Measurements from ENCODE around the gene CXCR3.

Gene CXCR3

GRCh38 chrX:71634366-71634765 is 16.1 kb upstream of the CXCR3 start:
- peaks cover 8% of the 10 kb centered on the region for H3K4me1 ChIP-seq (ENCODE audit: insufficient read depth, low read length)
- peaks cover 0 to 4% of the 10 kb centered on the region in 2 donors for H3K27me3 ChIP-seq (ENCODE audit: control insufficient read depth in 1 of 2, insufficient read depth in 2 of 2, low read length in 2 of 2)
- no peak overlapping the region for H3K9ac ChIP-seq (ENCODE audit: low read length)
- no peak overlapping the region for H3K4me3 ChIP-seq (ENCODE audit: low read depth in 1 of 2, low read length in 2 of 2)
- no peak overlapping the region for H3K27ac ChIP-seq (ENCODE audit: low read depth, low read length)
- H3K9me3 ChIP-seq (ENCODE audit: low read length): no peaks in the 10 kb centered on the region
- H3K36me3 ChIP-seq (ENCODE audit: insufficient read depth, low read length): no peaks in the 10 kb centered on the region

GRCh38 chrX:71632923-71633657 is 14.8 kb upstream of the CXCR3 start:
- Histone ChIP-seq H3K36me3 (ENCODE audit: insufficient read depth, low read length) (no peaks in the 10 kb centered on the region), H3K4me3 (ENCODE audit: low read depth in 1 of 2, low read length in 2 of 2) (no peak overlapping the region), H3K27me3 (ENCODE audit: control insufficient read depth in 1 of 2, insufficient read depth in 2 of 2, low read length in 2 of 2) (no peaks in the 10 kb centered on the region), H3K9ac (ENCODE audit: low read length) (no peak overlapping the region), H3K9me3 (ENCODE audit: low read length) (no peaks in the 10 kb centered on the region), H3K4me1 (ENCODE audit: insufficient read depth, low read length) (peaks cover 8% of the 10 kb centered on the region), H3K27ac (ENCODE audit: low read depth, low read length) (no peak overlapping the region)

GRCh38 chrX:71629467-71629866 is 11.2 kb upstream of the CXCR3 start:
- H3K27ac ChIP-seq (ENCODE audit: low read depth, low read length): no peak overlapping the region
- H3K27me3 ChIP-seq (ENCODE audit: control insufficient read depth in 1 of 2, insufficient read depth in 2 of 2, low read length in 2 of 2): no peaks in the 10 kb centered on the region
- no peak overlapping the region for H3K9ac ChIP-seq (ENCODE audit: low read length)
- no peaks in the 10 kb centered on the region for H3K36me3 ChIP-seq (ENCODE audit: insufficient read depth, low read length)
- no peaks in the 10 kb centered on the region for H3K9me3 ChIP-seq (ENCODE audit: low read length)
- H3K4me1 ChIP-seq (ENCODE audit: insufficient read depth, low read length): no peaks in the 10 kb centered on the region
- no peak overlapping the region for H3K4me3 ChIP-seq (ENCODE audit: low read depth in 1 of 2, low read length in 2 of 2)

- H3K9ac ChIP-seq (ENCODE audit: low read length): no peak overlapping the region
- peaks cover 7% of the 10 kb centered on the region for H3K4me1 ChIP-seq (ENCODE audit: insufficient read depth, low read length)
- H3K27me3 ChIP-seq (ENCODE audit: control insufficient read depth in 1 of 2, insufficient read depth in 2 of 2, low read length in 2 of 2): no peaks in the 10 kb centered on the region
- H3K4me3 ChIP-seq (ENCODE audit: low read depth in 1 of 2, low read length in 2 of 2): no peak overlapping the region
- H3K27ac ChIP-seq (ENCODE audit: low read depth, low read length): no peak overlapping the region
- H3K36me3 ChIP-seq (ENCODE audit: insufficient read depth, low read length): no peaks in the 10 kb centered on the region
- no peaks in the 10 kb centered on the region for H3K9me3 ChIP-seq (ENCODE audit: low read length)
Observed at GRCh38 chrX:71627588-71628404, 9.5 kb upstream of the CXCR3 start.

- H3K27ac ChIP-seq (ENCODE audit: low read depth, low read length): no peak overlapping the region
- no peaks in the 10 kb centered on the region for H3K9me3 ChIP-seq (ENCODE audit: low read length)
- no peak overlapping the region for H3K9ac ChIP-seq (ENCODE audit: low read length)
- no peak overlapping the region for H3K4me3 ChIP-seq (ENCODE audit: low read depth in 1 of 2, low read length in 2 of 2)
- H3K36me3 ChIP-seq (ENCODE audit: insufficient read depth, low read length): no peaks in the 10 kb centered on the region
- H3K27me3 ChIP-seq (ENCODE audit: control insufficient read depth in 1 of 2, insufficient read depth in 2 of 2, low read length in 2 of 2): no peaks in the 10 kb centered on the region
- H3K4me1 ChIP-seq (ENCODE audit: insufficient read depth, low read length): peaks cover 19% of the 10 kb centered on the region
Observed at GRCh38 chrX:71626576-71626975, 8.3 kb upstream of the CXCR3 start.

GRCh38 chrX:71625471-71625870 is 7.2 kb upstream of the CXCR3 start:
- no peak overlapping the region for H3K4me3 ChIP-seq (ENCODE audit: low read depth in 1 of 2, low read length in 2 of 2)
- peaks cover 20% of the 10 kb centered on the region for H3K4me1 ChIP-seq (ENCODE audit: insufficient read depth, low read length)
- no peaks in the 10 kb centered on the region for H3K27me3 ChIP-seq (ENCODE audit: control insufficient read depth in 1 of 2, insufficient read depth in 2 of 2, low read length in 2 of 2)
- no peaks in the 10 kb centered on the region for H3K36me3 ChIP-seq (ENCODE audit: insufficient read depth, low read length)
- no peak overlapping the region for H3K9ac ChIP-seq (ENCODE audit: low read length)
- no peaks in the 10 kb centered on the region for H3K9me3 ChIP-seq (ENCODE audit: low read length)
- no peak overlapping the region for H3K27ac ChIP-seq (ENCODE audit: low read depth, low read length)

GRCh38 chrX:71623714-71624113 is 5.4 kb upstream of the CXCR3 start:
- H3K27ac ChIP-seq (ENCODE audit: low read depth, low read length): no peak overlapping the region

GRCh38 chrX:71622576-71623450 is 4.5 kb upstream of the CXCR3 start:
- Histone ChIP-seq H3K9ac (ENCODE audit: low read length) (peak overlapping the region; percentile 40), H3K36me3 (ENCODE audit: insufficient read depth, low read length) (no peaks in the 10 kb centered on the region), H3K27ac (ENCODE audit: low read depth, low read length) (peak overlapping the region; percentile 54), H3K4me3 (ENCODE audit: low read depth in 1 of 2, low read length in 2 of 2) (no peak overlapping the region), H3K4me1 (ENCODE audit: insufficient read depth, low read length) (peaks cover 20% of the 10 kb centered on the region), H3K27me3 (ENCODE audit: control insufficient read depth in 1 of 2, insufficient read depth in 2 of 2, low read length in 2 of 2) (peaks cover 0 to 3% of the 10 kb centered on the region in 2 donors), H3K9me3 (ENCODE audit: low read length) (no peaks in the 10 kb centered on the region)

More at GRCh38 chrX:71623714-71624113, 5.4 kb upstream of the CXCR3 start:
- peaks cover 20% of the 10 kb centered on the region for H3K4me1 ChIP-seq (ENCODE audit: insufficient read depth, low read length)
- H3K4me3 ChIP-seq (ENCODE audit: low read depth in 1 of 2, low read length in 2 of 2): no peak overlapping the region
- no peaks in the 10 kb centered on the region for H3K9me3 ChIP-seq (ENCODE audit: low read length)
- H3K36me3 ChIP-seq (ENCODE audit: insufficient read depth, low read length): no peaks in the 10 kb centered on the region
- peaks cover 0 to 3% of the 10 kb centered on the region in 2 donors for H3K27me3 ChIP-seq (ENCODE audit: control insufficient read depth in 1 of 2, insufficient read depth in 2 of 2, low read length in 2 of 2)
- H3K9ac ChIP-seq (ENCODE audit: low read length): no peak overlapping the region

GRCh38 chrX:71622032-71622575 is 3.8 kb upstream of the CXCR3 start:
- Histone ChIP-seq H3K9ac (ENCODE audit: low read length) (no peak overlapping the region), H3K27me3 (ENCODE audit: control insufficient read depth in 1 of 2, insufficient read depth in 2 of 2, low read length in 2 of 2) (peaks cover 0 to 3% of the 10 kb centered on the region in 2 donors), H3K27ac (ENCODE audit: low read depth, low read length) (peak overlapping the region; percentile 44), H3K9me3 (ENCODE audit: low read length) (no peaks in the 10 kb centered on the region), H3K36me3 (ENCODE audit: insufficient read depth, low read length) (no peaks in the 10 kb centered on the region), H3K4me3 (ENCODE audit: low read depth in 1 of 2, low read length in 2 of 2) (no peak overlapping the region), H3K4me1 (ENCODE audit: insufficient read depth, low read length) (peaks cover 20% of the 10 kb centered on the region)

GRCh38 chrX:71621603-71622002 is 3.3 kb upstream of the CXCR3 start:
- H3K9ac ChIP-seq (ENCODE audit: low read length): no peak overlapping the region
- H3K4me1 ChIP-seq (ENCODE audit: insufficient read depth, low read length): peaks cover 20% of the 10 kb centered on the region
- H3K9me3 ChIP-seq (ENCODE audit: low read length): no peaks in the 10 kb centered on the region
- peaks cover 0 to 3% of the 10 kb centered on the region in 2 donors for H3K27me3 ChIP-seq (ENCODE audit: control insufficient read depth in 1 of 2, insufficient read depth in 2 of 2, low read length in 2 of 2)
- H3K4me3 ChIP-seq (ENCODE audit: low read depth in 1 of 2, low read length in 2 of 2): no peak overlapping the region
- no peaks in the 10 kb centered on the region for H3K36me3 ChIP-seq (ENCODE audit: insufficient read depth, low read length)
- H3K27ac ChIP-seq (ENCODE audit: low read depth, low read length): no peak overlapping the region

- peaks cover 20% of the 10 kb centered on the region for H3K4me1 ChIP-seq (ENCODE audit: insufficient read depth, low read length)
- no peak overlapping the region for H3K27ac ChIP-seq (ENCODE audit: low read depth, low read length)
- H3K36me3 ChIP-seq (ENCODE audit: insufficient read depth, low read length): no peaks in the 10 kb centered on the region
- H3K27me3 ChIP-seq (ENCODE audit: control insufficient read depth in 1 of 2, insufficient read depth in 2 of 2, low read length in 2 of 2): peaks cover 0 to 8% of the 10 kb centered on the region in 2 donors
- H3K9ac ChIP-seq (ENCODE audit: low read length): no peak overlapping the region
- H3K4me3 ChIP-seq (ENCODE audit: low read depth in 1 of 2, low read length in 2 of 2): no peak overlapping the region
- H3K9me3 ChIP-seq (ENCODE audit: low read length): no peaks in the 10 kb centered on the region
Observed at GRCh38 chrX:71619986-71620385, 1.7 kb upstream of the CXCR3 start.
